ENCODE results near the gene PLGLB1.
"Not testable (repeated sequence)": the region's sequence is repeated elsewhere in the genome, so short reads cannot be mapped to it uniquely, and the experiment has no call there.

Gene PLGLB1

GRCh38 chr2:87021744-87022143 is at the start of gene PLGLB1:
Gene PLGLB1 (minus strand): TSS chr2:87021844. CDS start chr2:87021783, 61 bp downstream.
- not testable (repeated sequence) for DNase-seq

- not testable (repeated sequence) for DNase-seq
Measured at GRCh38 chr2:87064305-87064704, 42.7 kb upstream of the PLGLB1 start.

GRCh38 chr2:87063431-87063830 is 41.8 kb upstream of the PLGLB1 start:
- DNase-seq: not testable (repeated sequence)

GRCh38 chr2:87061519-87061918 is 39.9 kb upstream of the PLGLB1 start:
- DNase-seq: not testable (repeated sequence)

GRCh38 chr2:87057606-87058005 is 36.0 kb upstream of the PLGLB1 start:
- DNase-seq: not testable (repeated sequence)

GRCh38 chr2:87056843-87057242 is 35.2 kb upstream of the PLGLB1 start:
- DNase-seq: not testable (repeated sequence)

GRCh38 chr2:87056435-87056834 is 34.8 kb upstream of the PLGLB1 start:
- not testable (repeated sequence) for DNase-seq

- DNase-seq: not testable (repeated sequence)
Measured at GRCh38 chr2:87054375-87054774, 32.7 kb upstream of the PLGLB1 start.

GRCh38 chr2:87041321-87041978 is 19.8 kb upstream of the PLGLB1 start:
- not testable (repeated sequence) for DNase-seq

GRCh38 chr2:87028607-87029006 is 7.0 kb upstream of the PLGLB1 start:
- DNase-seq: not testable (repeated sequence)

- DNase-seq: not testable (repeated sequence)
Measured at GRCh38 chr2:87026816-87027215, 5.2 kb upstream of the PLGLB1 start.

- DNase-seq: not testable (repeated sequence)
Measured at GRCh38 chr2:87025927-87026326, 4.3 kb upstream of the PLGLB1 start.

GRCh38 chr2:87023988-87024615 is 2.5 kb upstream of the PLGLB1 start:
- not testable (repeated sequence) for DNase-seq

- not testable (repeated sequence) for DNase-seq
Measured at GRCh38 chr2:87021043-87021442, 601 bp downstream of the PLGLB1 start.

GRCh38 chr2:87019053-87019452 is 2.6 kb downstream of the PLGLB1 start:
- not testable (repeated sequence) for DNase-seq

GRCh38 chr2:87014489-87015169 is 7.0 kb downstream of the PLGLB1 start:
- not testable (repeated sequence) for DNase-seq

GRCh38 chr2:87004398-87004797 is 17.2 kb downstream of the PLGLB1 start:
- not testable (repeated sequence) for DNase-seq
